ENCODE data around the gene TECPR2.
"Not testable (repeated sequence)": the region's sequence is repeated elsewhere in the genome, so short reads cannot be mapped to it uniquely, and the experiment has no call there.

DNA sequence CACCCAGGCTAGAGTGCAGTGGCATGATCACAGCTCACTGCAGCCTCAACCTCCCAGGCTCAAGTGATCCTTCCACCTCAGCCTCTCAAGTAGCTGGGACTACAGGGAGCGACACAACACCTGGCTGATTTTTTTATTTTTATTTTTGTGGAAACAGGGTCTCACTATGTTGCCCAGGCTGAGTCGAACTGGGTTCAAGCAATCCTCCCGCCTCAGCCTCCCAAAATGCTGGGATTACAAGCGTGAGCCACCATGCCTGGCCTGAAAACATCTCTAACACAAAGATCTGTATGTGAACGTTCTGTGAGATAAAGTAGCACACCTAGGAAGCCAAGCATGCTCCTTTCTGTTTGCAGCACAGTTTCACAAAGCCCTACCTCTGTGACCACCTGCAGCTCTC is 157.0 kb downstream of the TECPR2 start:
- TF ChIP-seq POLR2A, POLR2AphosphoS5 (IDR thresholded peaks at IDR 0.05; ENCODE audit: low read depth, low read length): not testable (repeated sequence)

All from GM12892 (cell line).